IPS-11a (cell line): ENCODE measurements around the gene CAPN5.
"Not testable (repeated sequence)": the region's sequence is repeated elsewhere in the genome, so short reads cannot be mapped to it uniquely, and the experiment has no call there.

Experiments
- H3K4me3 ChIP-seq: one replicate; pipeline ENCODE4 v1.5.1; 2013; ENCODE audit warnings: low read depth, low read length, control low read depth

The CAPN5 gene

DNA sequence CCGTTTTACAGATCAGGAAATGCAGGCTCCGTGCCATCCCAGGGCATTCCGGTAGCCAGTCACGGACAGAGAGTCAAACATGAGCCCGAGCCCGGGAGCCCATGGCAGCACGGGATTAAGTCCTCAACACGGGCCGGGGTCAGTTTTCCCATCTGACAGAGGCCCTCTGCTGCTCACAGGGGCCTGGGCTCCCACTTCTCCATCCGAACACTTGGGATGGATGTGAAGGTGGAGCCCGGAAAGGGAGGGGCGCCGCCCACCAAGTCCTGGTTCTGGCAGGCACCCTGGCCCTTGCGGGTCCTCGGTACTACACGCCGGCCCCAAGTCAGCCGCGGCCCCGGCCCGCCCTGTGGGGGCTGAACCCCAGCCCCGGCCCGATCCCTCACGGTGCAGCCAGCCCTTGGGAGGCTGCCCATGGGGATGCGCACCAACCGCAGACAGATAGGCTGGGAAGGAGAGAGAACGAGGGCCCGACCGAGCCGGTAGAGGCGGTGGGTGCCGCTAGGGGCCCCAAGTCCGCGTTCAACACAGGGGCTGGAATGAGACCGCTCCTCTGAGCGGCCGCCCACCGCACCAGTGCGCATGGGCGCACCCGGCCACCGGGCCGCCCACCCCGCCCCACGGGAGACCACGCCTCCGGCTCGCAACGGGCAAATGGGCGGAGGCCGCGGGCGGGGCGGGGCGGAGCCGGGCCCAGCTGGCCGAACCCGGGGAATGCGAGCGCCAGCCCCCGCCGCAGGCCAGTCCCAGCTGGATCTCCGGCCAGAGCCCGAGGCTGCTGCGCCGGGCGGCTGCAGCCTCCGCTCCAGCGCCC is at the start of gene CAPN5:
CAPN5 (plus strand) TSS at position 743 of the 814 bp plus-strand sequence. CDS start 17,916 bp downstream, outside the sequence.
- H3K4me3 ChIP-seq = peak within 1 kb of the TSS; percentile 42

DNA sequence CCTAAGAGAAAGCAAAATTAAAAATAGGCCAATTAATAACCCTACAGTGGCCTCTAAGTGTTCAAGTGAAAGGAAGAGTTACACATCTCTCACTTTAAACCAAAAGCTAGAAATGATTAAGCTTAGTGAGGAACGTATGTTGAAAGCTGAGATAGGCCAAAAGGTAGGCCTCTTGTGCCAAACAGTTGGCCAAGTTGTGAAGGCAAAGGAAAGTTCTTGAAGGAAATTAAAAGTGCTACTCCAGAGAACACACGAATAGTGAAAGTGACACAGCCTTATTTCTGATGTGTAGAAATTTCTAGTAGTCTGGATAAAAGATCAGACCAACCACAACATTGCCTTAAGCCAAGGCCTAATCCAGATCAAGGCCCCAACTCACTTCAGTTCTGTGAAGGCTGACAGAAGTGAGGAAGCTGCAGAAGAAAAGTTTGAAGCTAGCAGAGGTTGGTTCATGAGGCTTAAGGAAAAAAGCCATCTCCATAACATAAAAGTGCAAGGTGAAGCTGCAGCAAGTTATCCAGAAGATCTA is 48.3 kb upstream of the CAPN5 start:
- H3K4me3 ChIP-seq = not testable (repeated sequence)

DNA sequence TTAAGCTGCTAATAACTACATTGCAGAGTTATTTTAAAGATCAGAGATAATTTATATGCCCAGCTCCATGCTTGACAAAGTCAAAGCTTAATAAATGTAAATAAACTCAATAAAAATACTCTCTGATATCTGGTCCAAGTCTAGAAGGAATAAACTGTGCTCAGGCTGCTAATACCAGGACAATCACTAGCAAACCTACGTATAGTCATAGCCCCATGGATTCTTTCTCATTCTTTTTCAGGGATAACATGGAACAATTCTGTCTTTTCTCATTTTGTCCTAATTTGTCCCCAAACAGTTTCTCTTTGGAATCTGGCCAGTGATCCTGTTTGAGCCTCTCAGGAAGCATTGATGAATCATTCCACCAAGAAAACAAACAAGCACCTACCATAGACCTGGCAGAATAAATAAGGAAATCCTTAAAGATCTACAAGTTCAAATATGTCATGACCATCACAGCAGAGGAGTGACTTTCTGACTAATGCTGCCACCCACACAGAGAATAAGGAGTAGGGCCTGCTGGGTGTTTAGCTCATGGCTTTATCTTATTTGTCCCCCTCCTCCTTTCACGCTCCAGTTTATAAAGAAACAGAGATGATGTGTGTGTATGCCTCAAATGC is 46.7 kb upstream of the CAPN5 start:
- H3K4me3 ChIP-seq = no peak overlapping the region

DNA sequence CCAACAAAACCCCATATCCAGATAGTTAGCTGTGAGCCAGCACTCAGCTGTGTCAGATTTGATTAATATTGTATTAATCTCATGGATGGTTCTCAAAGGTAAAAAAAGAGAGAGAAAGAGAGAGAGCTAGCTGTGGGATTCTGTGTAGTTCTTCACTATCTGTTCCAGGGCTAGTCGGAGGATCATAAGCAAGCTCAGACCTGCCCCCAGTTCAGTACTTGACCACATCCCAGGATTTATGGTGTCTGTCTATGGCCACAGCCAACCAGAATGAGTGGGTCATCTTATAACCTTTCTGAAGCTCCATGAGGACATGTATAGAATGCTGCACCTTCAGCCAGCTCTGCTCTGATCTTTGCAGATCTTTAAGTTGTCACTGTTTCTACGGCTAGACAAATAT is 46.0 kb upstream of the CAPN5 start:
- H3K4me3 ChIP-seq = no peak overlapping the region

GRCh38 chr11:77024745-77025144 is 42.0 kb upstream of the CAPN5 start:
- H3K4me3 ChIP-seq = no peak overlapping the region

GRCh38 chr11:77026221-77026620 is 40.5 kb upstream of the CAPN5 start:
- no peak overlapping the region for H3K4me3 ChIP-seq

DNA sequence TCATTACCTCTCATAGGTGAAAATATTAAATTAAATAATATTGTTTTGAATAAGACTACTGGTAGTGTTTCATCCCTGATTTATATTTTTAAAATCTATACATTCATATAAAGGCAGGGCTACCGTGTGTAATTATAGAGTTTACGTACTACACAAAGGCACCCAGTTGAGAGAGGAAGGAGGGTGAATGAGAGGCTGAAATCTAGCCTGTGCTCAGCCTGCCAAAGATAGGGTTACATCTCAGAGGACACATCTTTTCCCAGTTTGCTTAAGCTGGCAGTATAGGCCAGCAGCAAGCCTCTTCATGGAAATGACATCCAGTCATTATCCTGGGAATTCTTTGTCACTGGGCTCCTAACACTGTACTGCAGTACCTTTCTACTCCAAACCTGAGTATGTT is 40.0 kb upstream of the CAPN5 start:
- no peak overlapping the region for H3K4me3 ChIP-seq

DNA sequence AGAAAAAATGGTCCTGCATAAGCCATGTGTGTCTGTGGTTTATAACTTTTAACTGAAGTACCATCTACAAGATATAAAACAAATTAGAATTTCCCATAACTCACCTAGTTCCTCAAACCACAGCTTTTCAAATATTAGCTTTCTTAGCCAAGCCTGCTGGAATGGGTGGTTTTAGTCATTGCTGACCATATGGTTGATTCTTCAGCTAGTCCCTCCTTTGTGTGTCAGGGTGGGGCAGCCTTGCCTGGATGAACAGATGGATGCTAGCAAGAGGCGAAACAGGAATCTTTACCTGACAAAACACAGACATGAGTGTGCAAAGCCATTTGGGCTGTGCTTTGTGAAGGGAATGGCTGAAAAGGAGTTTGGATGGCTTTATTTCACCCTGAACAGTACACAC is 39.5 kb upstream of the CAPN5 start:
- no peak overlapping the region for H3K4me3 ChIP-seq

GRCh38 chr11:77029829-77030228 is 36.9 kb upstream of the CAPN5 start:
- H3K4me3 ChIP-seq = no peak overlapping the region

DNA sequence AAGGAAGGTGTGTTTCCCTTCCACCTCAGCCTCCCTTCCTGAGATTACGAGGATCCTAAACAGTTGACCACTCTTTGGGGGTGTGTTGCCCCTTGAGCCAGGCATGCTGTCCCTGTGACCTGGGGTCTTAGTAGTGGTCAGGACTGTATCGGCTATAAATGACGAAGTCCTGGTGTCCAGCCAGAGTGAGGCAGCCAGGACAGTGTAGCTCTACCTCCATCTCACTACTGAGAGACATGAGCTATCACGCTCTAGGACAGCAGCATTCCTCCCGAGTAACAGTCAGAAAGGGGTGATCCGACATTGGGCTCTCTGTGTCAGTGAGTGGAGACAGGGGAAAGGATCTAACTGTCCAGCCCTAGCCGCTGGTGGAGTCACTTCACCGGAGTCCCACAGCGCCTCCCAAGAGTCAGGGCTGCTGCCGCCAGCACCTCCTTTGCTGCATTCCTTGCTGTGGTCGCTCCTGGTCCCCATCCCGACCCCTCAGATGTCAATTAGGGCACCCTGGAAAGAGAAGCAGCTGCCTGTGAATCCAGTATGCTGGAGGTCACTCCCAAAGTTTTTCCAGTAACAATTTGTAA is 35.8 kb upstream of the CAPN5 start:
- H3K4me3 ChIP-seq = no peak overlapping the region

DNA sequence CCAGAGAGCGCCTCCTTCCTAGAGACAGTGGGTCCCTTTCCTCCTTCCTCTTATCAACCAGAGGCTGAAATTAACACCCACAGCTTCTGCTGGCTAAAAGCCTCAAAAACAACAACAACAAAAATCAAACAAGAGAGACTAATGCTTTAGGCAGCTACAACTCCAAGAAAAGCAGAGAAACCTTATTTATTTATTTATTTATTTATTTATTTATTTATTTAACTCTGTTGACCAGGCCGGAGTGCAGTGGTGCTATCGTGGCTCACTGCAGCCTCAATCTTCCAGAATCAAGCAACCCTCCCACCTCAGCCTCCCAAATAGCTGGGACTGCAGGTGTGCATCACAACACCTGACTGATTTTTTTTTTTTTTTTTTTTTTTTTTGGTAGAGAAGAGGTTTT is 35.2 kb upstream of the CAPN5 start:
- H3K4me3 ChIP-seq = no peak overlapping the region

GRCh38 chr11:77035039-77035438 is 31.7 kb upstream of the CAPN5 start:
- no peak overlapping the region for H3K4me3 ChIP-seq

GRCh38 chr11:77035580-77035979 is 31.2 kb upstream of the CAPN5 start:
- H3K4me3 ChIP-seq = no peak overlapping the region

DNA sequence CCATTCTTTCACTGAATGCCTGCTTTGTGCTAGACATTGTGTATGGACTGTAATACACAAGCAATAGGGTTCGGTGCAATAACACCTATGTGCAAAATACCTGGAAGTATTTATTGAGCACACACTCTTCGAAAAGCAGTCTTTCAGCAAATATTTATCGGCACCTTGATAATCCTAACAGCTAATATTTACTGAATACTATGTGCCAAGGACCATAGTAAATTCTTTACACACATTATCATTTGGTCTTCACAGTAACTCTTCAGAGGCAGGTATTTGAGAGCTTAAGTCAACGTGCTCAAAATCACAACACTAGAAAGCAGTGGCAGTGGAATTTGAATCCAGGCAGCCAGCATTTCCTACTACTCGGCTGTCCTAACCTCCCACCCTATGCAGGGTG is 30.4 kb upstream of the CAPN5 start:
- no peak overlapping the region for H3K4me3 ChIP-seq

DNA sequence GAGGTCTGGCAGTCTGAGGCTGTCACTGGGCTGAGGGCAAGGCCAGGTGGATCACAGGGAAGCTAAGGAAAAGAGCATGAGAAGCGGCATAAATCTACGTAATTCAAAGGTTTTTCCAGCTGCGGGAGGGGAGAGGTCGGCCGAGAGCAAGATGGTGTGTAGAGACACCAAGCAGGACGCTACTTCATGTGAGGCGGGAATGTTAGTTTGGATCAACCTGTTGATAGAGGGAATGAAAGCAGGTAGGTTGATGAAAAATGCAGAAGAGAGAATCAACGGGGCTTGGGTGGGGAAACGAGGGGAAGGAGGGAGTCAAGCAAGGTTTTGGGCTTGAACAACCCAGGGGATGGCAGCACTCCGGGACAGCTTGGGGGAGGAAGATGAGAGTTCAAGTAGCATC is 29.7 kb upstream of the CAPN5 start:
- no peak overlapping the region for H3K4me3 ChIP-seq

GRCh38 chr11:77038029-77038824 is 28.5 kb upstream of the CAPN5 start:
- H3K4me3 ChIP-seq = no peak overlapping the region

DNA sequence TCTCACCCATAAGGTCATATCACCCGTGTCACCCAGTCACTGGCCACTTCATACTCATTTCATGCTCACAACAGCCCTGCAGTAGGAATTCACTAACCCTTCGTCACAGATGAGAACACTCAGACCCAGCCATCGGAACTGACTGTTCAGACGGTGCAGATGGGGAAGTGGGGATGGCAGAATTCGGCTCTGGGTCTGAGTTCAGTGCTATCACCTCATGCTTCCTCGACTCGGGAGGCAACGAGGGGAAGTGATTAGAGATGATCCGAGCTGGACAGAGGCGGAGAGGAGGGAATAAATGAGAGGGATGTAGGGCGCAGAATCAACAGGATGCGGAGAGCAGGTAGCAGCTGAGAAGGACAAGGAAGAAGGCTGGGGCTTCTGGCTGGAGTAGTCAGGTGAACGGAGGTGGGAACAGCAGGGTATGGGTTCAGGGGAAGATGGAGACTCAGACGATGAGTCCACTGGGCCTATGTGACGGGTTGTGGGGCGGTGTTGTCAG is 27.9 kb upstream of the CAPN5 start:
- H3K4me3 ChIP-seq = no peak overlapping the region

GRCh38 chr11:77039491-77040400 is 27.0 kb upstream of the CAPN5 start:
- H3K4me3 ChIP-seq = peak overlapping the region; percentile 8

- H3K4me3 ChIP-seq = no peak overlapping the region
Observed at GRCh38 chr11:77040401-77040777, 26.4 kb upstream of the CAPN5 start.

GRCh38 chr11:77040889-77041288 is 25.9 kb upstream of the CAPN5 start:
- H3K4me3 ChIP-seq = no peak overlapping the region
